Dendritic cell treated with granulocyte-macrophage colony-stimulating factor and Interleukin-4, amounts not matched to agents 40 ng/mL and 50 ng/mL, for 4 days (primary cell): Measurements from ENCODE around the gene OR5K1.

Experiments used
- H3K27ac Mint-ChIP-seq: one replicate; pipeline ENCODE4 v1.8.0; 2022; ENCODE audit warnings: mild to moderate bottlenecking, mixed read lengths
- H3K27me3 Mint-ChIP-seq: one replicate; pipeline ENCODE4 v1.8.0; 2022; ENCODE audit warnings: mild to moderate bottlenecking, mixed read lengths
- H3K36me3 Mint-ChIP-seq: one replicate; pipeline ENCODE4 v1.8.0; 2022; ENCODE audit warnings: low read depth, mixed read lengths
- H3K4me1 Mint-ChIP-seq: one replicate; pipeline ENCODE4 v1.8.0; 2022; ENCODE audit warnings: low read depth, mixed read lengths
- H3K4me3 Mint-ChIP-seq: one replicate; pipeline ENCODE4 v1.8.0; 2022; ENCODE audit warnings: mild to moderate bottlenecking, moderate library complexity, mixed read lengths
- H3K9me3 Mint-ChIP-seq: one replicate; pipeline ENCODE4 v1.8.0; 2022; ENCODE audit warnings: mixed read lengths
- intact Hi-C: fragments of 100-400 bp; cut with micrococcal nuclease; formaldehyde crosslinking; loops from one replicate; pipeline ENCODE4 v1.15.0; 2022

Gene OR5K1

DNA sequence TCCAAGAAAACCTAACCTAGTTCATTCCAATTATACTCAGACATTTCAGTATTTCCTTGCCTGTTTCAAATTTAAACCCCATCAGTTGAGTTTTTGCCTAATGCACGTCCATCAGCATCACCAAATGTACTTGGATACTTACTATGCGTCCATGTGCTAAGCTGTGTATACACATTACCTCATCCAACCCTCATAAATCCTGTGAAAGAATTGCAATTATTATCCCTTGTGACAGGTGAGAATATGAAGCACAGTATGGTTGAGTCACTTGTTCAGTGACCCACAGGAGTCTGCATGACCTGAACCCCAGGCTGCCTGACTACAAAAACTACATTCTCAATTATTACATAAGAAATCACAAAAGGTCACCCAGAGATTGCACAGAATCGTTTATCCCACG lies 37.0 kb downstream of the OR5K1 start:
- Mint-ChIP-seq H3K27ac (no peak overlapping the region), H3K36me3 (no peaks in the 10 kb centered on the region), H3K9me3 (no peaks in the 10 kb centered on the region), H3K4me1 (no peaks in the 10 kb centered on the region), H3K27me3 (no peaks in the 10 kb centered on the region), H3K4me3 (no peak overlapping the region)
- intact Hi-C loops: no loop called here

DNA sequence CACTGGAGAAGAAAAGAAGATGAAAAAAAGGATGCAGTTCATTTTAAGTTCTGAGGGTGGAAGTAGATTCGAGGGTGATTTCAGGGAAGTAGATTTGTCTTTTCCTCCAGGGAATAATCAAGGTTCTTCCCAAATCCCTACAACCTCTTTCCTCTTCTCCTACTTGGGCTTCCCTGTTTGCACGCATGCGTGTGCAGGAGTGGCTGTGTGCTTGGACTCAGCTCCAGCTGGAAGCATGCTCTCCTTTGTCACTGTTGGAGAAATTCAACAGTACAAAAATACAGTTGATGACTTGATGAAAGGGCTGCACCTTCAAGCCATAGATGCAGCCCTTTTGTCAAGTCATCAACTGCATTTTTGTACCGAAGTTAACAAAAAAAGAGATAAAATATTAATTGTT lies 38.3 kb downstream of the OR5K1 start:
- Mint-ChIP-seq H3K36me3 (no peaks in the 10 kb centered on the region), H3K9me3 (no peaks in the 10 kb centered on the region), H3K4me3 (no peak overlapping the region), H3K4me1 (no peaks in the 10 kb centered on the region), H3K27me3 (no peaks in the 10 kb centered on the region), H3K27ac (no peak overlapping the region)
- intact Hi-C loops: no loop called here

DNA sequence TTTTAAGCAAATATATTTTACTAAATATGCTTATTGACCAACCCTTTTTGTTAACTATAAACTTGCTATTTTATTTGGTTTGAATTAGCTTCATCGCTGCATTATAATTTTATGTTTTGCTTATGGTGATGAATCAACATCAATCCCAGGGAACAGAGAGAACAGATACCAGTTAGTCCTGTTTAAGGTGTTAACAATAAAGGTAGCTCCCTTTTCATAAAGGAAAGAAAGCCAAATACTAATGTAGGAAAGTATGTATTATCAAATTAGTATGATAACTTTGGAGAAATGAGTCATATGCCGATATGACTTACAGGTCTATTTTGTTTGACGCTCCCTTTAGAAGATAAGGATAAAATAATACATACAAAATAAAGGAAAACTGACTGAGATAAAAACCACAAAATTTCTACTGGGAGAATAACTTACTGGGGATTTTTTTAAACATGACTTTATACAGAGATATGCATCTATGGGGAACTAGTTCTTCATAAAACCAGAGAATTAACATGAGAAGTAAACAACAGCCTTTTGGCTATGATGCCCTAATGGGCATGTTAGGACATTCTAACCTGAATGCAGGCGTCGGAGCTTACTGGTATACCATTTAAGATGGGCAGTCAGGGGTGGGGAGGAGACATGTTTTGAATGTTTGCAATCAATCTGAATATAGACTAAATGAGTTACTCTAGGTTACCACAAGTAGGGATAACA lies 39.0 kb downstream of the OR5K1 start:
- H3K27ac Mint-ChIP-seq: no peak overlapping the region
- no peak overlapping the region for H3K4me3 Mint-ChIP-seq
- H3K4me1 Mint-ChIP-seq: no peaks in the 10 kb centered on the region
- intact Hi-C loops: no loop called here
- no peaks in the 10 kb centered on the region for H3K36me3 Mint-ChIP-seq
- H3K27me3 Mint-ChIP-seq: no peaks in the 10 kb centered on the region
- no peaks in the 10 kb centered on the region for H3K9me3 Mint-ChIP-seq

DNA sequence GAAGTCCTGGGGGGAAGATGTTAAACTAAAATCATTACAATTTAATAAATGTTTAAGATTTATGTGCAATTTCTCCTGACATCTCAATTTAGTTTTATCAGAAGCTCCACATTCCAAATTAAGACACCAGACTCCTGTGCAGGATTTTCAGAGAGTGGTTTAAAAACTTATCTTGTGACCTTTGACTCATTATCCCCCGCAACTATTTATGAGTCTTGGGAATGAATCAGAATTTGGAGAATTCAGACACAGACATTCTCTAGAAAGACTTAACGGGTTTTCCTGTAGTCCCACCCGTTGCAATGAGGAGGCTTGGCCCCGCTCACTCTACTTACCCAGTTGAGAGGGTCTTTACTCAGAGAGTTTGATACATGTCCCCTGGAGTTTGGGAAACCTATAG lies 41.5 kb downstream of the OR5K1 start:
- no peak overlapping the region for H3K4me3 Mint-ChIP-seq
- no peaks in the 10 kb centered on the region for H3K27me3 Mint-ChIP-seq
- H3K36me3 Mint-ChIP-seq: peaks cover 6% of the 10 kb centered on the region
- no peaks in the 10 kb centered on the region for H3K4me1 Mint-ChIP-seq
- no peaks in the 10 kb centered on the region for H3K9me3 Mint-ChIP-seq
- H3K27ac Mint-ChIP-seq: no peak overlapping the region
- intact Hi-C loops: no loop called here

DNA sequence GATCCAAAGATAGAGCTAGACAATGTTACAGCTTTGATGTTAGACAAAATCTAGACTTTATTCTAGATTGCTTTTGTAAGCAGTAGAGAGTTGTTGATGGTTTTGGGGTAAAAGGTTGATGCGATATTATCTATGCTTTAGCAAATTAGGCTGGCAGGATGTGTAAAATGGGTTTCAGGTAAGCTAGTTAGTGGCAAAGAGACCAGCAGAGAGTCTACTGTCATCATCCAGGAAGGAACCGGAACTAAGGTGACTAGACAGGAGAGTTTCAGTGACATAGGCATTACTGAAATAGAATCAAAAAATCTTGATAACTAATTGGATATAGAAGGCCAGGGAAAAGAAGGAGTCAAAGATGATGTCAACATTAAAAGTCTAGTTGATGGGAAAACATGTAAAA lies 45.6 kb downstream of the OR5K1 start:
- H3K4me1 Mint-ChIP-seq: no peaks in the 10 kb centered on the region
- H3K9me3 Mint-ChIP-seq: no peaks in the 10 kb centered on the region
- intact Hi-C loops: no loop called here
- H3K4me3 Mint-ChIP-seq: no peak overlapping the region
- H3K27ac Mint-ChIP-seq: no peak overlapping the region
- no peaks in the 10 kb centered on the region for H3K27me3 Mint-ChIP-seq
- H3K36me3 Mint-ChIP-seq: peaks cover 25% of the 10 kb centered on the region

DNA sequence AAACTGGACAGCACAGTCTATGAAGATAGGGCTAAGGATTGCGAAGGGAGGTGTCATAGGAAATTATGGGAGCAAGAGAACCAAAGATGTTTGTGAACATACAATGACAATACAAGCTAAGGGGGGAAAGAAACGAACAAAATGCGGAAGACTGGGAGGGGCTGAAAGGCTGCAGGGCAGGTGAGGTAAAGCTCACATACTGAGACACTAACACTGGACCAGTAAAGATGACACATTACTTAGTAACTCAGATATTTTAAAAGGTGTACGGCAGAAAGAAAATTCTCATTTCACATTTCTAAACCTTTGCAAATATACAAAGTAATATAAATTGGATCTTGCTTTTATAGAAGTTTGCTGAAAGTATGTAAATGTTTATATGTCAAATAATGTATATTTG lies 49.6 kb downstream of the OR5K1 start:
- Mint-ChIP-seq H3K27me3 (no peaks in the 10 kb centered on the region), H3K36me3 (peaks cover 48% of the 10 kb centered on the region), H3K4me3 (no peak overlapping the region), H3K4me1 (no peaks in the 10 kb centered on the region), H3K9me3 (no peaks in the 10 kb centered on the region), H3K27ac (no peak overlapping the region)
- intact Hi-C loops: no loop called here

DNA sequence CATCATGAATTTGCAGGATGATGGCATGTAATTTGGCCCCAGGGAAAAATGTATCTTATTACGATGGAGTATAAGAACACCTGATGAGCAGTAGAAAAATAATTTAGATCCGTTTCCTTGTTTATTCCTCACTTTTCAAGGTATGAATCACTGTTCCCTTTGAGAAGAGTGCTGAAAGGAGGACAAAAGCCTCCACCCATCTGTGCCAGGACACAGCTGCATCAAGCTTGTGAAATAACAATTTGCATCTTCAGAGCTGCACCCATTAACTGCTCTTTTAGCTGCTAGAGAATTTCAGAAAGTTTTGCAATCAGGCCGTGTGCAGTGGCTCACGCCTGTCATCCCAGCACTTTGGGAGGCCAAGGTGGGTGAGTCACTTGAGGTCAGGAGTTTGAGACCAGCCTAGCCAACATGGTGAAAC lies 50.1 kb downstream of the OR5K1 start:
- Mint-ChIP-seq H3K36me3 (peaks cover 49% of the 10 kb centered on the region), H3K4me3 (no peak overlapping the region), H3K4me1 (no peaks in the 10 kb centered on the region), H3K27me3 (no peaks in the 10 kb centered on the region), H3K27ac (no peak overlapping the region), H3K9me3 (no peaks in the 10 kb centered on the region)
- intact Hi-C loops: no loop called here

DNA sequence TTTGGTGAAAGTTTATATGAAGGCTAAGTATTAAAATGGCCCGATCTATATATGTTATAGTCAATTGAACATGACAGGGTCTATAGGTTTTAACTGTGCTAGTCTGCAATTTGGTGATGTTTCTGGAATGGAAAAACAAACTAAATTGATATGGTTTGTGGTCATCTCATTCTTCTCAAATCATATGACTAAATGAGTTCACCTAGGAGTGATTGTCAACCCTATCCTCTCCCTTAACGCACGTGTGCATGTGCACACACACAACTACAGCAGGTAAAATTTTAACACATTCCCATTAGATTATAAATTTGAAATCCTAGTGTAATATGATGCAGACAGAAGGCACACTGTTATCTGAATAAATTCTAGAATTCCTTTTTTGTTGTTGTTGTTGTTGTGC lies 50.7 kb downstream of the OR5K1 start:
- H3K4me1 Mint-ChIP-seq: peaks cover under 1% of the 10 kb centered on the region
- H3K36me3 Mint-ChIP-seq: peaks cover 56% of the 10 kb centered on the region
- intact Hi-C loops: no loop called here
- H3K9me3 Mint-ChIP-seq: no peaks in the 10 kb centered on the region
- H3K27ac Mint-ChIP-seq: no peak overlapping the region
- H3K4me3 Mint-ChIP-seq: no peak overlapping the region
- no peaks in the 10 kb centered on the region for H3K27me3 Mint-ChIP-seq

DNA sequence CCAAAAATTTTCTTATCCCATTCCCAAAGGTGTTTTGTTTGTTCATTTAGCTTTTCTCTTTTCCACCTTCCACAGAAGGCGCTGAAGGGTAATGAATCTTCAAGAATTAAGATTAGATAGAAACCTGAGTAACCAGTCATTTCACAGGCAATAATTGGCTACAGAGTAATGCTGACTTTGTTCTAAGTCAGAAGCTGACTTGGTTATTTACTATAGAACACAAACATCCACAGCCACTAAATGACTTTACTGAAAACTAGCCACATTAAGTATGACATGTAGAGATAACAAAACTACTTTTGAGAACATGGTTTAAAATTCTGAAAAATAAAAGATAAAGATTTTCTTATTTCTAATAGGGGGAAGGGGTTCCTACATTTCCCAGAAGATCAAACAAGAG lies 51.9 kb downstream of the OR5K1 start:
- intact Hi-C loops: no loop called here
- peaks cover 13% of the 10 kb centered on the region for H3K4me1 Mint-ChIP-seq
- no peak overlapping the region for H3K27ac Mint-ChIP-seq
- no peak overlapping the region for H3K4me3 Mint-ChIP-seq
- peaks cover 68% of the 10 kb centered on the region for H3K36me3 Mint-ChIP-seq
- no peaks in the 10 kb centered on the region for H3K27me3 Mint-ChIP-seq
- no peaks in the 10 kb centered on the region for H3K9me3 Mint-ChIP-seq

DNA sequence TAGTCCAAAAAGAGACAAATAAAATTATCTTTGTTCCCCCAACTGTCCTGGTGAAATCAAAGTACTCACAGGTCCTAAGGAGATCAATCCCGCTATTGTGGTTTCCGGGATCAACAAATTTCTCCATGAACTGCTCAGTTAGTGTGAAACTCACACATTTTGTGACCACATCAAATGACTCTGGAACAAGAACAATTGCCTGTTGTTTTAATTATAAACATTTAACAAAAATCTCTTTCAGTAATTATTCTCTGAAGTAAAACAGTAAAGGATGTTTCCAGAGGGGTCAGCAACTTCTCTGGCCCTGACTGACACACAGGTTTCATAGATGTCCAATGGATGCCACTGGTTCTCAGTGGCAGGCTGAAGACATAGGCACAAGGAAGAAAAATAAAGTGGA lies 55.8 kb downstream of the OR5K1 start:
- no peaks in the 10 kb centered on the region for H3K27me3 Mint-ChIP-seq
- intact Hi-C loops: no loop called here
- no peak overlapping the region for H3K27ac Mint-ChIP-seq
- peaks cover 74% of the 10 kb centered on the region for H3K36me3 Mint-ChIP-seq
- no peak overlapping the region for H3K4me3 Mint-ChIP-seq
- H3K4me1 Mint-ChIP-seq: peaks cover 35% of the 10 kb centered on the region
- no peaks in the 10 kb centered on the region for H3K9me3 Mint-ChIP-seq

DNA sequence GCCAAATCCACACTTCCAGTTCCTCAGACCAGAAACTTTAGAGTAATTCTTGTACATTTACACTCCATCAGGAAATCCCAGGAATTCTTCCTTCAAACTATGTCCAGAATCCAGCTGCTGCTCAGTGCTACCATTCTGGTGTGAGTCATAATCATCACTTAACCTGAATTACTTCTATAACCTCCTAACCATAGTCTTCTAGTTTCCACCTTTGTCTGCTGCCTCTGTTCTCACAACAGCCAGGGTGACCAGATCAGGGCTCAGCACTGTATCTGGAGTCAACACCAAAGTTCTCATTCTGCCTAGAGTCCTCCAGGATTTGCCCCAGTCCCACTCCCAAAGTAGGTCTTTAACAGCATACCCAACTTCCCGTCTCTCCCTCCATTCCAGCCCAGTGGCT lies 56.4 kb downstream of the OR5K1 start:
- no peak overlapping the region for H3K4me3 Mint-ChIP-seq
- no peak overlapping the region for H3K27ac Mint-ChIP-seq
- no peaks in the 10 kb centered on the region for H3K9me3 Mint-ChIP-seq
- peaks cover 69% of the 10 kb centered on the region for H3K36me3 Mint-ChIP-seq
- H3K27me3 Mint-ChIP-seq: no peaks in the 10 kb centered on the region
- intact Hi-C loops: no loop called here
- H3K4me1 Mint-ChIP-seq: peaks cover 35% of the 10 kb centered on the region

DNA sequence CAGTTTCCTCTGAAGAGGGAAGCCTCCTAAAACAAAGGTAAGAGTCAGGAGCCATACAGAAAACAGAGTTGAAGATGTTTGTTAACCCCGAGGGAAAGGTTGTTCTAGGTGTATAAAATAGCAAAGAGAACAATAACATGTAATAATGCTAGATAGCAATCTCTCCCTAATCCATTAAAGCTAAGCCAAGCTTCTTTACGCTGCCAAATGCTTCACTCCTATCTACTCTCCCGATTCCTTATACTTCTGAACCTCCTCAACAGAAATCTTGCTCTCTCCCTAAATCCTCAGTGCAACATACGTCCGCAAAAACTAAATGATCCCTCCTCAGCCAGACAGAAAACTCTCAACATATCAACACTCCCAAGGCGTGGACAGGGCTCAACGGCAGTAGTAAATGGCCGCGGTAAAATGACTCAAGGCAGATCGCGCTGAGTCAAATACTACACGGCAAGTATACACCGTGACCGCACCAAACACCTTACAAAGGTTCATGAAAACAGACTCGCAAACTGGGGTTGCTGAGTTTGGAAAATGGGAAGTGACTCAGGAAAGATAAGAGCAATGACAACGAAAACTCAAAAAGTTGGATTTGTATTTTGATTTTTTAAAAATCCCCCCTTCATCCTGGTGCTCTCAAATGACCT lies 59.0 kb downstream of the OR5K1 start:
- Mint-ChIP-seq H3K4me3 (peak overlapping the region; percentile 85), H3K27ac (peak overlapping the region; percentile 98), H3K4me1 (peaks cover 35% of the 10 kb centered on the region), H3K9me3 (no peaks in the 10 kb centered on the region), H3K27me3 (no peaks in the 10 kb centered on the region), H3K36me3 (peaks cover 53% of the 10 kb centered on the region)
- intact Hi-C loops: loop anchor here (1.0 to 10.0 kb wide), 7 partner anchors 40 to 757 kb away; partner anchors contain the start of genes ARL6, CPOX, CRYBG3 and DCBLD2
